Sigmoid colon (tissue), 4 donors: Measurements from ENCODE around the gene ACADSB.

ENCODE experiments used
- CTCF ChIP-seq, 4 experiments: fragments of 450-650 bp in 3 of 4; fragments of 200-600 bp in 1 of 4; IDR thresholded peaks; one replicate each; pipeline ENCODE4 v1.5.1; 2016 to 2019; ENCODE audit warnings: antibody characterized with exemption in 4 of 4, mild to moderate bottlenecking in 3 of 4, moderate library complexity in 2 of 4
- POLR2AphosphoS5 ChIP-seq, 4 donors: sonication (generic); formaldehyde crosslinking; IDR thresholded peaks; one replicate each; pipeline ENCODE4 v1.6.1; 2017; ENCODE audit warnings: antibody characterized with exemption in 4 of 4

DNA sequence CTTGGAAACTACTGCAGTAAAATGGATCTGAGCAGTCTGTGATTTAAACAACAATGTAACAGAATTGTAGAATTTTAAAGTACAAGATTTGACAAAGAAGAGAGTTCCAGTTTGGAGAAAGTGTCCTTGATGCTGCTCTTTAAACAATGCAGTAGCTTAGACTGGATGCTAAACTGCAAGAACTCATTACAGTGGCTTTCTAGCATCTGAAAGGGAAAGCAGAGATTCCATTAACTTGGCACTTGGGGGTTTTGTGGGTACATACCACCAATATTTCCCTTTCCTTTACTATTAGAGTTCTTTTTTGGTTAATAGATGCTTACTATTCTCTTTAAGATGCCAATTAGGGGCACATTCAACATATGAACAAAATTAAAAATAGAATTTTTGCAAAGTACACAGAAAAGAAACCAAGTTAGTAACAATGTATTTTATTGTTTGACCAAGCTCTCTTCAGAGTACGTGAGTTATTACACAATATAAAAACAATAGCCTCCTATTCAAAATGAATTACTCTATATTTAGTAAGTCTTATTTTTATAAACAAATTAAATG is 16.7 kb upstream of the ACADSB start:
- TF ChIP-seq POLR2AphosphoS5 (IDR thresholded peaks at IDR 0.05) = no peak
- TF ChIP-seq CTCF (IDR thresholded peaks at IDR 0.05) = no peak
